Measurements from ENCODE around the gene YARS1.
A peak's percentile ranks its signal among the peaks of the same experiment; 100 is the strongest.

YARS1 gene

GRCh38 chr1:32775640-32776337 is 41.4 kb downstream of the YARS1 start:
- DNase-seq, result no peak

- DNase-seq, result no peak
Measured at GRCh38 chr1:32774950-32775634, 42.1 kb downstream of the YARS1 start.

GRCh38 chr1:32774464-32774808 is 42.7 kb downstream of the YARS1 start:
- no peak for DNase-seq

- DNase-seq, result no peak
Measured at GRCh38 chr1:32773764-32774463, 43.2 kb downstream of the YARS1 start.

GRCh38 chr1:32773018-32773763 is 44.0 kb downstream of the YARS1 start:
- peak; percentile 76 for DNase-seq

GRCh38 chr1:32772281-32773017 is 44.7 kb downstream of the YARS1 start:
- DNase-seq, result no peak

- DNase-seq, result no peak
Measured at GRCh38 chr1:32771561-32772280, 45.4 kb downstream of the YARS1 start.

GRCh38 chr1:32770741-32771548 is 46.2 kb downstream of the YARS1 start:
- DNase-seq, result no peak

GRCh38 chr1:32770221-32770731 is 46.9 kb downstream of the YARS1 start:
- no peak for DNase-seq

GRCh38 chr1:32769524-32770220 is 47.5 kb downstream of the YARS1 start:
- DNase-seq, result no peak

- no peak for DNase-seq
Measured at GRCh38 chr1:32768110-32768850, 48.9 kb downstream of the YARS1 start.

GRCh38 chr1:32767641-32768040 is 49.5 kb downstream of the YARS1 start:
- no peak for DNase-seq

GRCh38 chr1:32767156-32767555 is 50.0 kb downstream of the YARS1 start:
- DNase-seq, result no peak

GRCh38 chr1:32766328-32766972 is 50.7 kb downstream of the YARS1 start:
- no peak for DNase-seq

GRCh38 chr1:32765570-32766327 is 51.4 kb downstream of the YARS1 start:
- DNase-seq, result no peak

- DNase-seq, result no peak
Measured at GRCh38 chr1:32764826-32765569, 52.2 kb downstream of the YARS1 start.

GRCh38 chr1:32763221-32763620 is 53.9 kb downstream of the YARS1 start:
- DNase-seq, result no peak

Measured in CD4-positive, alpha-beta T cell treated with Interleukin-12 subunit alpha and Interleukin-12 subunit beta, for 1 hour (primary cell).